Upper lobe of right lung (tissue), 1 donor: ENCODE measurements around the gene COBL. TPM values are rescaled to one million over a fixed set of nuclear protein-coding genes. Genes with fewer than 3 reads are reported as not detected.

ENCODE experiments used
- ATAC-seq: fragments of 200-7000 bp; cut with Tn5 transposase; one replicate; pipeline ENCODE4 v1.9.1; 2020; ENCODE audit warnings: mild to moderate bottlenecking, moderate library complexity
- DNase-seq: peaks from one replicate; pipeline ENCODE4 v3.0.0-alpha.2; 2020
- H3K27ac ChIP-seq: fragments of 200-600 bp; one replicate; pipeline ENCODE4 v1.8.0; 2022
- H3K27me3 ChIP-seq: fragments of 200-600 bp; one replicate; pipeline ENCODE4 v1.8.0; 2022; ENCODE audit warnings: mild to moderate bottlenecking
- H3K36me3 ChIP-seq: fragments of 200-600 bp; one replicate; pipeline ENCODE4 v1.8.0; 2022
- H3K4me1 ChIP-seq: fragments of 200-600 bp; one replicate; pipeline ENCODE4 v1.8.0; 2022
- H3K4me3 ChIP-seq: fragments of 200-600 bp; one replicate; pipeline ENCODE4 v1.8.0; 2022; ENCODE audit warnings: mild to moderate bottlenecking
- H3K9me3 ChIP-seq: fragments of 200-600 bp; one replicate; pipeline ENCODE4 v1.8.0; 2022
- intact Hi-C: fragments of 100-400 bp; cut with DNase I; formaldehyde crosslinking; loops from one replicate; pipeline ENCODE4 v1.11.0; 2022
- total RNA-seq: library from RNA; stranded (reverse); fragmentation: NEBNext Ultra II Directional; extraction: Animal tissue kit (Norgen Biotek cat#: 25700); gene quantifications from one replicate; pipeline ENCODE4 v1.2.1, GENCODE V29; 2021
- TF ChIP-seq, protein P1 (sequence below): fragments of 200-600 bp; IDR thresholded peaks from one replicate; pipeline ENCODE4 v1.8.0; 2022; ENCODE audit warnings: antibody characterized with exemption
- donor health status: DM: no; HTN: yes; CAD: no; lungs with severe emphysema.

Gene COBL
- total RNA-seq, 1 donor from 2014 or later, result 29.2 TPM

DNA sequence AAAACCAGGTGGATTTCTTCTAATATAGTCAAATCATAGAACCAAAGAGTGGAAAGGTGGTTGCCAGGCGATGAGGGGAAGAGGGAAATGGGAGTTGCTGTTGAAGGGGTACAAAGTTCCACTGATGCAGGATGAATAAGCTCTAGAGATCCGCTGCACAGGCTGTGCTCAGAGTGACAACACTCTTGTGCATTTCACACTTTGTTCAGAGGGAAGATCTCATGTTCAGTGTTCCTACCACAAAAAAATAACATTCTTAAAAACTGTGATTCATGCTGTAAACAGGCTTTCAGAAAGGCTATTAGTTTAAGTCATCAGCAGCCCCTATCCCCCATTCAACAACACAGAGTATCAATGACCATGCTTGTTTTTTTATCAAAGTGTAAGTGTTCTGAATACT lies 213.8 kb downstream of the COBL start:
- DNase-seq, result no peak
- intact Hi-C loops, result no loop called here
- Histone ChIP-seq H3K9me3 (peaks cover 8% of the 10 kb centered on the region), H3K27ac (no peak overlapping the region), H3K27me3 (no peaks in the 10 kb centered on the region), H3K4me1 (no peaks in the 10 kb centered on the region), H3K4me3 (no peak overlapping the region), H3K36me3 (no peaks in the 10 kb centered on the region)
- no peak for ATAC-seq
- TF ChIP-seq, protein P1, sequence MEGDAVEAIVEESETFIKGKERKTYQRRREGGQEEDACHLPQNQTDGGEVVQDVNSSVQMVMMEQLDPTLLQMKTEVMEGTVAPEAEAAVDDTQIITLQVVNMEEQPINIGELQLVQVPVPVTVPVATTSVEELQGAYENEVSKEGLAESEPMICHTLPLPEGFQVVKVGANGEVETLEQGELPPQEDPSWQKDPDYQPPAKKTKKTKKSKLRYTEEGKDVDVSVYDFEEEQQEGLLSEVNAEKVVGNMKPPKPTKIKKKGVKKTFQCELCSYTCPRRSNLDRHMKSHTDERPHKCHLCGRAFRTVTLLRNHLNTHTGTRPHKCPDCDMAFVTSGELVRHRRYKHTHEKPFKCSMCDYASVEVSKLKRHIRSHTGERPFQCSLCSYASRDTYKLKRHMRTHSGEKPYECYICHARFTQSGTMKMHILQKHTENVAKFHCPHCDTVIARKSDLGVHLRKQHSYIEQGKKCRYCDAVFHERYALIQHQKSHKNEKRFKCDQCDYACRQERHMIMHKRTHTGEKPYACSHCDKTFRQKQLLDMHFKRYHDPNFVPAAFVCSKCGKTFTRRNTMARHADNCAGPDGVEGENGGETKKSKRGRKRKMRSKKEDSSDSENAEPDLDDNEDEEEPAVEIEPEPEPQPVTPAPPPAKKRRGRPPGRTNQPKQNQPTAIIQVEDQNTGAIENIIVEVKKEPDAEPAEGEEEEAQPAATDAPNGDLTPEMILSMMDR, result no peak

DNA sequence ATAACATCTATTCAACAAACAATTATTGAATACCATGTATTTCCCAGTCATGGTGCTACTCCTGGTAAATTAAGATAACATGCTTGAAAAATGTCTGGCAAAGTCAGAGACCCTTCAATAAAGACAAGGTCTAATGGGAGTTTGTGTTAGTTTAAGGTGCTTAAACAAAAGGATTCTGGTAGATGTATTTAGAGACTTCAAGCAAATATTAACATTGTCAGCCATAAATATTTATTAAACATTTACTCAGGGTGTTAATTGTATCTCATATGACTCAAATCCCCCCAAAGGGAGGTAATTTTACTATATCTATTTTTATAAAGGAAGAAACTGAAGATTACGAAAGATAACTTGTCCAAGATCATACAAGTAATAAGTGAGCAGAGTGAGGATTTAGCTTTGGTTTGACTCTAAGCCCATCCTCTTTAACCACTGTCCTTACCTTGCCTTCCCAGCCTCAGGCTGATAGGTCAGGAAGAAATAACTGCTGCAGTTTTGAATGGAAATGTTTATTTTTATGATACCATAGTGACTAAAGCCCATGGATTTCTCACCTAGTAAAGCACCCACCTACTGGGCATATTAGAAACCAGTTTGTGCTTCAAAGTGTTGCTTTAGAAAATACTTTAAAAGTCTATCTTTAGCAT lies 215.4 kb downstream of the COBL start:
- no peak overlapping the region for H3K27ac ChIP-seq
- H3K4me1 ChIP-seq, result no peaks in the 10 kb centered on the region
- no peaks in the 10 kb centered on the region for H3K27me3 ChIP-seq
- intact Hi-C loops, result no loop called here
- no peak overlapping the region for H3K4me3 ChIP-seq
- H3K9me3 ChIP-seq, result peaks cover 12% of the 10 kb centered on the region
- no peaks in the 10 kb centered on the region for H3K36me3 ChIP-seq
- TF ChIP-seq, protein P1, result no peak
- DNase-seq (no peak), ATAC-seq (no peak)

DNA sequence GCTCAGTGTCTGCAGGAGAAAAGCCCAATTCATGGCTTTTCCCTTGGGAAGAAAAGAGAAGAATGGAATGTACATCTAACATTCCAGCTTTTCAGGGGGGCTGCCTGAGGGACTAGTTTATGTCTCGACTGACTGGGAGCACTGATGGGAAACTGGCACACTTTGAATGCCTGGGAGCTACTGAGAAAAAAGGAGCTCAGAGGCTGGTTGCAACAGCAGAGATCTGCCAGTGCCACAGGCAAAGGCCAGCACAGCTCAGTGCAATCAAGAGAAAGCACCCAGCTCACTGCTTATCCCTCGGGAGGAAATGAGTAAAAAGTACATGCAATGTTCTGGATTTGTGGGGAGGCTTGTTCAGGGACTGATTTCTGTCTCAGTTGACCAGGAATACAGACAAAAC lies 226.2 kb downstream of the COBL start:
- ATAC-seq (no peak), DNase-seq (no peak)
- no peaks in the 10 kb centered on the region for H3K36me3 ChIP-seq

DNA sequence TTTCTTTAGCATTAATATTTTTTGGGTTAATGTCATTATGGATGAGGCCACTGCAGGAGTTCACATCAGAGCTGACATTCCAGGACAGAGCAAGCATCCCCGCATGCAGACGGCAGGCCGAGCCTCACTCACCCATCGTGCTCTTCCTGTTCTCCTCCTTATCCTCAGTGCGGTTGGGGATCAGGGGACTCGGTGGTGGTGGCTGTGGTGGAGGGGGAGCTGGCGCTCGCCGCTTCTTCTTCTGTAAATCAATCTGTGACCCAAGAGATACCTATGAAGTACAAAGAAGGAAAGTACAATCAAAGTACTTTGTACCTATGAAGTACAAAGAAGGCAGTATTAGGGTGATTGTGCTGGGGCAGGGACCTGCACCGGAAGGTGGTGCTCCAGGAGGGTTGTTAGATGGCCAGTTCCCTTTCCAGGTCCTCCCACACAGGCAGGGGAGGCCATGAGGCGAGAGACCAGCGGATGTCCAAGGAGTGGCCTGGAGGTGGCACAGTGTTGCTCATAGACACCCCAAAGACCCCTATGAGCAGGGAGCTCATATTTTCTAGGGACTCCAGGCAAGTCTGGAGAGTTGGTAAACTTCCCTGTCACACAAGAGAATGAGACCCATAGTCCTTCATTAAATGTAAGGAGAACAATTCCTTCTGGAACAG lies 231.4 kb downstream of the COBL start:
- DNase-seq (no peak), ATAC-seq (no peak)
- Histone ChIP-seq H3K9me3 (no peaks in the 10 kb centered on the region), H3K27ac (no peak overlapping the region), H3K36me3 (no peaks in the 10 kb centered on the region), H3K4me3 (no peak overlapping the region), H3K27me3 (no peaks in the 10 kb centered on the region), H3K4me1 (no peaks in the 10 kb centered on the region)
- intact Hi-C loops, result no loop called here
- TF ChIP-seq, protein P1, result no peak

More for the DNA sequence above, 226.2 kb downstream of the COBL start:
- H3K9me3 ChIP-seq, result no peaks in the 10 kb centered on the region
- no peaks in the 10 kb centered on the region for H3K4me1 ChIP-seq
- H3K4me3 ChIP-seq, result no peak overlapping the region
- intact Hi-C loops, result no loop called here
- TF ChIP-seq, protein P1, result no peak
- H3K27ac ChIP-seq, result no peak overlapping the region
- H3K27me3 ChIP-seq, result no peaks in the 10 kb centered on the region

DNA sequence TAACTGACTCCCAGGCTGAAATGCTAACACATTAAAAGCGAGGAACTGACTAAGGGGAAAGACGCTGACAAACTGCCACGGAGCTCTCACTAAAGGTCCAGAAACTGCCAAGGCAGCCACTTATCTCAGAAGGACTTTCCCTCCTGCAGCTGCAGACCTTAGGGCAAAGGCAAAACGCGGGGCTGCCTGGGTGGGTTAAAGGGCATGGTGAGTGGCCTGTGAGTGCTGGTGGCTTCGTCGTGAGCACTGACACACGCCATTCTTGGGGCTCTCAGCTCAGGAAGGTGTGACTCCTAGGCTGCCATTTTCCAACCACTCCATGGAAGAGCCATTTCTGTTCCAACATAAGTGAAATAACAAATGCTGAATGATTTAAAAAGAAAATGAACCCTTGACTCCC lies 232.5 kb downstream of the COBL start:
- Histone ChIP-seq H3K27ac (no peak overlapping the region), H3K36me3 (no peaks in the 10 kb centered on the region), H3K9me3 (no peaks in the 10 kb centered on the region), H3K27me3 (no peaks in the 10 kb centered on the region), H3K4me1 (no peaks in the 10 kb centered on the region), H3K4me3 (no peak overlapping the region)
- no peak for ATAC-seq
- TF ChIP-seq, protein P1, result no peak
- DNase-seq, result no peak
- intact Hi-C loops, result no loop called here
